Measurements from ENCODE around the gene PPP4R3A.

DNA sequence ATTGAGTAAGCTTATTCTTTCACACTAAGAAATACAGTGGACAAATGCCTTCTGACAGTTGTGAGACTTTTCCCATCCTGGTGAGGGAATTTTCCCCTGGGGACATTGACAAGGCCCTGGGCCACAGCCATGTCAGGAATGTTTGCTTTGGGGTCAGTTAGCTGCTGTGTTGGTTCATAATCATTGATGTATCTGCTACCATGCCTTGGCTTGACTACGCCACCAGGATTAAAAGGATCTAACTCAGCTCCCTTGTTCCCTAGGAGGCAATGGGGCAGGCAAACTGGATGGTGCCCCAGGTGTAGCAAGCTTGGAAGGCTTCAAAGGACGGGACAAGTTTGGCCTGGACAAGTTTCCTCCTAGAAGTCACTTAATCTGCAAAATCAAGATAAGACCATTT lies 89.4 kb downstream of the PPP4R3A start:
- TF ChIP-seq CTCF (IDR thresholded peaks at IDR 0.05; ENCODE audit: poor library complexity) (no peak), EZH2 (IDR thresholded peaks at IDR 0.05; ENCODE audit: borderline replicate concordance) (no peak)
